Measurements from ENCODE around the gene PABPC1L.

Gene PABPC1L

GRCh38 chr20:44901974-44902373 lies 7.9 kb upstream of the PABPC1L start:
- DNase-seq, result no peak

- DNase-seq, result no peak
Observed at GRCh38 chr20:44904377-44904776, 5.5 kb upstream of the PABPC1L start.

GRCh38 chr20:44908987-44909871 lies 631 bp upstream of the PABPC1L start:
- DNase-seq, result no peak

GRCh38 chr20:44910690-44911262 lies 916 bp downstream of the PABPC1L start:
- no peak for DNase-seq

GRCh38 chr20:44911264-44911921 lies 1.5 kb downstream of the PABPC1L start:
- DNase-seq, result no peak

GRCh38 chr20:44912189-44912588 lies 2.3 kb downstream of the PABPC1L start:
- DNase-seq, result no peak

- no peak for DNase-seq
Observed at GRCh38 chr20:44914924-44915323, 5.1 kb downstream of the PABPC1L start.

- no peak for DNase-seq
Observed at GRCh38 chr20:44916586-44916985, 6.7 kb downstream of the PABPC1L start.

- DNase-seq, result no peak
Observed at GRCh38 chr20:44917399-44917798, 7.5 kb downstream of the PABPC1L start.

- DNase-seq, result no peak
Observed at GRCh38 chr20:44918342-44918741, 8.5 kb downstream of the PABPC1L start.

GRCh38 chr20:44918761-44919160 lies 8.9 kb downstream of the PABPC1L start:
- no peak for DNase-seq

GRCh38 chr20:44921447-44921846 lies 11.6 kb downstream of the PABPC1L start:
- no peak for DNase-seq

- DNase-seq, result no peak
Observed at GRCh38 chr20:44924541-44924940, 14.7 kb downstream of the PABPC1L start.

GRCh38 chr20:44928595-44928994 lies 18.7 kb downstream of the PABPC1L start:
- no peak for DNase-seq

GRCh38 chr20:44930517-44931168 lies 20.8 kb downstream of the PABPC1L start:
- no peak for DNase-seq

GRCh38 chr20:44931911-44932310 lies 22.1 kb downstream of the PABPC1L start:
- no peak for DNase-seq

- DNase-seq, result no peak
Observed at GRCh38 chr20:44932916-44933315, 23.1 kb downstream of the PABPC1L start.

GRCh38 chr20:44936510-44936909 lies 26.6 kb downstream of the PABPC1L start:
- no peak for DNase-seq

GRCh38 chr20:44938637-44939036 lies 28.8 kb downstream of the PABPC1L start:
- no peak for DNase-seq

GRCh38 chr20:44941120-44941691 lies 31.3 kb downstream of the PABPC1L start:
- no peak for DNase-seq

GRCh38 chr20:44942264-44942973 lies 32.6 kb downstream of the PABPC1L start:
- no peak for DNase-seq

- no peak for DNase-seq
Observed at GRCh38 chr20:44943828-44944227, 34.0 kb downstream of the PABPC1L start.
